ENCODE results near the gene SLC24A3.

GRCh38 chr20:19448632-19449031 is 236.2 kb downstream of the SLC24A3 start:
- no peak for TF ChIP-seq CTCF (IDR thresholded peaks at IDR 0.05; ENCODE audit: insufficient read depth, low read depth, low read length)
- TF ChIP-seq EZH2 (IDR thresholded peaks at IDR 0.05; ENCODE audit: insufficient read depth, low read length): no peak

Measured in astrocyte (in vitro differentiated cells and primary cell).